WTC11 (cell line): ENCODE results near the gene ERC1. TPM values are rescaled to one million over a fixed set of nuclear protein-coding genes. Genes with fewer than 3 reads are reported as not detected.

Experiments
- ATAC-seq: fragments of 200-7000 bp; cut with Tn5 transposase; 2 replicates; pipeline ENCODE4 v1.10.0; 2021; ENCODE audit warnings: mild to moderate bottlenecking, moderate library complexity
- CTCF ChIA-PET: fragments of 300-600 bp; sonication (Branson Sonifier 250); formaldehyde crosslinking; loops from one replicate; lab custom pipeline; 2021; ENCODE audit warnings: antibody characterized with exemption; lab: Charles Lee
- POLR2A ChIA-PET: fragments of 350-600 bp; sonication (Branson Sonifier 250); formaldehyde crosslinking; loops from one replicate; lab custom pipeline; 2021; ENCODE audit warnings: antibody characterized with exemption; lab: Charles Lee
- DNase-seq: peaks from one replicate; pipeline ENCODE4 v3.0.0; 2021; ENCODE audit warnings: low spot score
- H3K27ac Mint-ChIP-seq: 2 replicates; pipeline ENCODE4 v1.8.0; 2021; ENCODE audit warnings: mixed read lengths
- H3K27me3 Mint-ChIP-seq: 2 replicates; pipeline ENCODE4 v1.8.0; 2021; ENCODE audit warnings: low read depth, mild to moderate bottlenecking, moderate library complexity, mixed read lengths
- H3K36me3 Mint-ChIP-seq: 2 replicates; pipeline ENCODE4 v1.8.0; 2021; ENCODE audit warnings: mixed read lengths
- H3K4me1 Mint-ChIP-seq: 2 replicates; pipeline ENCODE4 v1.8.0; 2022; ENCODE audit warnings: mixed read lengths
- H3K4me3 Mint-ChIP-seq: 2 replicates; pipeline ENCODE4 v1.8.0; 2021; ENCODE audit warnings: mild to moderate bottlenecking, moderate library complexity, mixed read lengths
- H3K9me3 Mint-ChIP-seq: 2 replicates; pipeline ENCODE4 v1.8.0; 2021; ENCODE audit warnings: mixed read lengths
- ATF1 ChIP-seq: sonication (generic); formaldehyde crosslinking; IDR thresholded peaks from 2 replicates; pipeline ENCODE4 v1.8.1; 2023; ENCODE audit warnings: mild to moderate bottlenecking, moderate library complexity, missing genetic modification reagents
- CDX4 ChIP-seq: fragments of 250-450 bp; sonication (Bioruptor Pico); IDR thresholded peaks from 2 replicates; pipeline ENCODE4 v1.9.0; 2021; ENCODE audit warnings: moderate library complexity, mild to moderate bottlenecking, inconsistent platforms, borderline replicate concordance
- CREM ChIP-seq: sonication (generic); formaldehyde crosslinking; IDR thresholded peaks from 2 replicates; pipeline ENCODE4 v1.8.1; 2022; ENCODE audit warnings: mild to moderate bottlenecking, missing genetic modification reagents, moderate library complexity
- EMX1 ChIP-seq: fragments of 250-450 bp; sonication (Bioruptor Pico); IDR thresholded peaks from 2 replicates; pipeline ENCODE4 v1.8.0; 2021; ENCODE audit warnings: mild to moderate bottlenecking
- ERG ChIP-seq: fragments of 250-450 bp; sonication (Bioruptor Pico); IDR thresholded peaks from 2 replicates; pipeline ENCODE4 v1.8.0; 2021; ENCODE audit warnings: mild to moderate bottlenecking
- FOXK1 ChIP-seq: sonication (generic); formaldehyde crosslinking; IDR thresholded peaks from 2 replicates; pipeline ENCODE4 v1.8.0; 2022; ENCODE audit warnings: mild to moderate bottlenecking, moderate library complexity, missing genetic modification reagents
- GTF2I ChIP-seq: fragments of 250-450 bp; sonication (Bioruptor Pico); conservative IDR thresholded peaks from 2 replicates; pipeline ENCODE4 v1.4.0; 2021; ENCODE audit warnings: mild to moderate bottlenecking
- MYBL2 ChIP-seq: sonication (generic); formaldehyde crosslinking; IDR thresholded peaks from 2 replicates; pipeline ENCODE4 v1.8.1; 2023; ENCODE audit warnings: mild to moderate bottlenecking, moderate library complexity, missing genetic modification reagents
- NFE2L1 ChIP-seq: sonication (generic); formaldehyde crosslinking; IDR thresholded peaks from 2 replicates; pipeline ENCODE4 v1.8.1; 2023; ENCODE audit warnings: missing genetic modification reagents
- OVOL2 ChIP-seq: fragments of 250-450 bp; sonication (Bioruptor Pico); IDR thresholded peaks from 2 replicates; pipeline ENCODE4 v1.9.0; 2021; ENCODE audit warnings: mild to moderate bottlenecking, borderline replicate concordance
- PREB ChIP-seq: sonication (generic); formaldehyde crosslinking; IDR thresholded peaks from 2 replicates; pipeline ENCODE4 v1.8.1; 2022; ENCODE audit warnings: mild to moderate bottlenecking, missing genetic modification reagents, moderate library complexity, borderline replicate concordance
- TEAD1 ChIP-seq: sonication (generic); formaldehyde crosslinking; IDR thresholded peaks from 2 replicates; pipeline ENCODE4 v1.8.0; 2022; ENCODE audit warnings: mild to moderate bottlenecking, missing genetic modification reagents
- ZNF138 ChIP-seq: sonication (generic); formaldehyde crosslinking; conservative IDR thresholded peaks from 2 replicates; pipeline ENCODE4 v1.8.1; 2022; ENCODE audit warnings: mild to moderate bottlenecking, moderate library complexity, missing genetic modification reagents
- ZNF232 ChIP-seq: sonication (generic); formaldehyde crosslinking; IDR thresholded peaks from 2 replicates; pipeline ENCODE4 v1.8.0; 2022; ENCODE audit warnings: mild to moderate bottlenecking, missing genetic modification reagents
- ZNF281 ChIP-seq: sonication (generic); formaldehyde crosslinking; IDR thresholded peaks from 2 replicates; pipeline ENCODE4 v1.8.0; 2023; ENCODE audit warnings: mild to moderate bottlenecking, missing genetic modification reagents
- total RNA-seq: library from RNA; stranded (reverse); gene quantifications from 3 replicates; pipeline ENCODE4 v1.2.3, GENCODE V29; 2021
- TF ChIP-seq, protein P1 (sequence below): sonication (generic); formaldehyde crosslinking; IDR thresholded peaks from 2 replicates; pipeline ENCODE4 v1.8.0; 2023; ENCODE audit warnings: missing genetic modification reagents
- TF ChIP-seq, protein P2 (sequence below): sonication (generic); formaldehyde crosslinking; IDR thresholded peaks from 2 replicates; pipeline ENCODE4 v1.8.0; 2022; ENCODE audit warnings: mild to moderate bottlenecking, missing genetic modification reagents
- TF ChIP-seq, protein P3 (sequence below): sonication (generic); formaldehyde crosslinking; IDR thresholded peaks from 2 replicates; pipeline ENCODE4 v1.8.1; 2023; ENCODE audit warnings: mild to moderate bottlenecking, moderate library complexity, missing genetic modification reagents
- TF ChIP-seq, protein P4 (sequence below): sonication (generic); formaldehyde crosslinking; IDR thresholded peaks from 2 replicates; pipeline ENCODE4 v1.8.1; 2023; ENCODE audit warnings: mild to moderate bottlenecking, missing genetic modification reagents, moderate library complexity

ERC1 gene
- total RNA-seq, 1 experiment from 2014 or later: 47.5 TPM

DNA sequence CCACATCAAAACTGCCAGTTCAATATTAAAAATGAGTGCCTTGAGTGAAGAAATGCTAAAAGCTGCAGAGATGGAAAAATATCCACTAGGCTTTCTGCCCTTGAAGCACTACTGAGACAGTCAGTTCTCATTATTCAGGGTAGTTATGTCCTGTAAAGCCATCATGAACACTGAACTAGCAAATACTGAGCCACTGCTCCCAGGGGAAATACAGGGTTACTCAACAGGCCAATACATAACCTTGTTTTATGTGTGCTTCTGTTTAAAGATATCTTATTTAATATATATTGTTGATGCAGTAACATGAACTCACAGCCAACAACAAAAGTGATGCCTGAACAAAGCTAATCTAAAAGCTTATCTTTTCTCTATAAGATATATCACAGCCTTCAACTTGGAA lies 44.8 kb upstream of the ERC1 start:
- Mint-ChIP-seq H3K27ac (no peak overlapping the region), H3K4me1 (peaks cover 9% of the 10 kb centered on the region), H3K9me3 (no peaks in the 10 kb centered on the region), H3K36me3 (peaks cover 21% of the 10 kb centered on the region), H3K4me3 (no peak overlapping the region), H3K27me3 (no peaks in the 10 kb centered on the region)
- no peak for DNase-seq
- POLR2A ChIA-PET: no interaction called here
- TF ChIP-seq TEAD1 (no peak), ZNF281 (CRISPR knock-in tag) (no peak), ZNF138 (CRISPR knock-in tag) (no peak), CDX4 (no peak), ATF1 (CRISPR knock-in tag) (no peak), GTF2I (CRISPR knock-in tag) (no peak), EMX1 (CRISPR knock-in tag) (no peak), ERG (no peak), PREB (no peak), FOXK1 (CRISPR knock-in tag) (no peak), OVOL2 (CRISPR knock-in tag) (no peak), ZNF232 (CRISPR knock-in tag) (no peak), CREM (CRISPR knock-in tag) (no peak), NFE2L1 (CRISPR knock-in tag) (no peak), MYBL2 (CRISPR knock-in tag) (no peak)
- TF ChIP-seq, protein P1, sequence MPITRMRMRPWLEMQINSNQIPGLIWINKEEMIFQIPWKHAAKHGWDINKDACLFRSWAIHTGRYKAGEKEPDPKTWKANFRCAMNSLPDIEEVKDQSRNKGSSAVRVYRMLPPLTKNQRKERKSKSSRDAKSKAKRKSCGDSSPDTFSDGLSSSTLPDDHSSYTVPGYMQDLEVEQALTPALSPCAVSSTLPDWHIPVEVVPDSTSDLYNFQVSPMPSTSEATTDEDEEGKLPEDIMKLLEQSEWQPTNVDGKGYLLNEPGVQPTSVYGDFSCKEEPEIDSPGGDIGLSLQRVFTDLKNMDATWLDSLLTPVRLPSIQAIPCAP (CRISPR knock-in tag): no peak
- TF ChIP-seq, protein P2, sequence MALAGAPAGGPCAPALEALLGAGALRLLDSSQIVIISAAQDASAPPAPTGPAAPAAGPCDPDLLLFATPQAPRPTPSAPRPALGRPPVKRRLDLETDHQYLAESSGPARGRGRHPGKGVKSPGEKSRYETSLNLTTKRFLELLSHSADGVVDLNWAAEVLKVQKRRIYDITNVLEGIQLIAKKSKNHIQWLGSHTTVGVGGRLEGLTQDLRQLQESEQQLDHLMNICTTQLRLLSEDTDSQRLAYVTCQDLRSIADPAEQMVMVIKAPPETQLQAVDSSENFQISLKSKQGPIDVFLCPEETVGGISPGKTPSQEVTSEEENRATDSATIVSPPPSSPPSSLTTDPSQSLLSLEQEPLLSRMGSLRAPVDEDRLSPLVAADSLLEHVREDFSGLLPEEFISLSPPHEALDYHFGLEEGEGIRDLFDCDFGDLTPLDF (CRISPR knock-in tag): no peak
- TF ChIP-seq, protein P3, sequence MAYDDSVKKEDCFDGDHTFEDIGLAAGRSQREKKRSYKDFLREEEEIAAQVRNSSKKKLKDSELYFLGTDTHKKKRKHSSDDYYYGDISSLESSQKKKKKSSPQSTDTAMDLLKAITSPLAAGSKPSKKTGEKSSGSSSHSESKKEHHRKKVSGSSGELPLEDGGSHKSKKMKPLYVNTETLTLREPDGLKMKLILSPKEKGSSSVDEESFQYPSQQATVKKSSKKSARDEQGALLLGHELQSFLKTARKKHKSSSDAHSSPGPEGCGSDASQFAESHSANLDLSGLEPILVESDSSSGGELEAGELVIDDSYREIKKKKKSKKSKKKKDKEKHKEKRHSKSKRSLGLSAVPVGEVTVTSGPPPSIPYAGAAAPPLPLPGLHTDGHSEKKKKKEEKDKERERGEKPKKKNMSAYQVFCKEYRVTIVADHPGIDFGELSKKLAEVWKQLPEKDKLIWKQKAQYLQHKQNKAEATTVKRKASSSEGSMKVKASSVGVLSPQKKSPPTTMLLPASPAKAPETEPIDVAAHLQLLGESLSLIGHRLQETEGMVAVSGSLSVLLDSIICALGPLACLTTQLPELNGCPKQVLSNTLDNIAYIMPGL (CRISPR knock-in tag): no peak
- TF ChIP-seq, protein P4, sequence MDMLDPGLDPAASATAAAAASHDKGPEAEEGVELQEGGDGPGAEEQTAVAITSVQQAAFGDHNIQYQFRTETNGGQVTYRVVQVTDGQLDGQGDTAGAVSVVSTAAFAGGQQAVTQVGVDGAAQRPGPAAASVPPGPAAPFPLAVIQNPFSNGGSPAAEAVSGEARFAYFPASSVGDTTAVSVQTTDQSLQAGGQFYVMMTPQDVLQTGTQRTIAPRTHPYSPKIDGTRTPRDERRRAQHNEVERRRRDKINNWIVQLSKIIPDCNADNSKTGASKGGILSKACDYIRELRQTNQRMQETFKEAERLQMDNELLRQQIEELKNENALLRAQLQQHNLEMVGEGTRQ (CRISPR knock-in tag): no peak
- CTCF ChIA-PET: no interaction called here
- no peak for ATAC-seq
